HCT116 (cell line): ENCODE measurements around the gene FBN1. TPM values are rescaled to one million over a fixed set of nuclear protein-coding genes. Genes with fewer than 3 reads are reported as not detected.
A peak's percentile ranks its signal among the peaks of the same experiment; 100 is the strongest.

Experiments used
- ATAC-seq: fragments of 200-7000 bp; cut with Tn5 transposase; 2 replicates; pipeline ENCODE4 v1.9.1; 2020; ENCODE audit warnings: mild to moderate bottlenecking, moderate library complexity
- BruUV-seq: library from RNA; stranded (reverse); fragments of 400-500 nt; replicated peaks from 2 replicates; lab custom pipeline; 2021; lab: Mats Ljungman, UMichigan
- CTCF ChIA-PET: fragments of 300-600 bp; sonication (Branson Sonifier 250); formaldehyde crosslinking; loops from one replicate; lab custom pipeline; 2021; ENCODE audit warnings: antibody characterized with exemption; lab: Charles Lee
- POLR2A ChIA-PET: fragments of 300-600, 350-600 bp; sonication (Branson Sonifier 250); formaldehyde crosslinking; loops from one replicate; lab custom pipeline; 2021; ENCODE audit warnings: antibody characterized with exemption; lab: Charles Lee
- RAD21 ChIA-PET, 2 experiments: fragments of 300-600 bp; sonication (Branson Sonifier 250); formaldehyde crosslinking; loops; one replicate each; lab custom pipeline; 2023; ENCODE audit warnings: low total read pairs in 2 of 2; ENCODE audit not compliant: uncharacterized antibody in 2 of 2, unreplicated experiment in 2 of 2, low non-redundant PET in 1 of 2; lab: Charles Lee
- DNase-seq: peaks from one replicate; pipeline ENCODE4 v3.0.0-alpha.2; 2010; ENCODE audit warnings: low read depth, low spot score
- H2AFZ ChIP-seq: fragments of 200-600 bp; shearing (Covaris generic), sonication (generic); 2 replicates; pipeline ENCODE4 v1.6.1; 2017; ENCODE audit warnings: low read depth, mixed run types, mixed read lengths, antibody characterized with exemption, low read length; ENCODE audit not compliant: poor library complexity, severe bottlenecking
- H3K27ac ChIP-seq: 2 replicates; pipeline ENCODE4 v1.5.1; 2012; ENCODE audit warnings: low read depth, low read length
- H3K27me3 ChIP-seq: fragments of 200-600 bp; sonication (generic); 2 replicates; pipeline ENCODE4 v1.6.1; 2016; ENCODE audit warnings: mixed run types, low read length, mixed read lengths; ENCODE audit not compliant: insufficient read depth
- H3K36me3 ChIP-seq, 2 experiments: fragments of 200-500 bp in 1 of 2; fragments of 200-600 bp in 1 of 2; sonication (Bioruptor generic) in 1 of 2; sonication (generic) in 1 of 2; 2 replicates each; pipeline versions ENCODE4 v1.5.1 to v1.6.1; 2014 to 2016; ENCODE audit warnings: low read length in 2 of 2, inconsistent platforms in 1 of 2, mixed read lengths in 1 of 2, mixed run types in 1 of 2; ENCODE audit not compliant: insufficient read depth in 2 of 2, control insufficient read depth in 1 of 2
- H3K4me1 ChIP-seq, 2 experiments: fragments of 200-600 bp in 1 of 2; sonication (generic) in 1 of 2; 2 replicates each; pipeline versions ENCODE4 v1.5.1 to v1.6.1; 2012 to 2017; ENCODE audit warnings: low read length in 2 of 2, inconsistent platforms in 1 of 2, mild to moderate bottlenecking in 1 of 2, mixed read lengths in 1 of 2, mixed run types in 1 of 2, moderate library complexity in 1 of 2; ENCODE audit not compliant: insufficient read depth in 2 of 2, control insufficient read depth in 1 of 2
- H3K4me2 ChIP-seq: fragments of 200-600 bp; sonication (generic); 2 replicates; pipeline ENCODE4 v1.6.1; 2017; ENCODE audit warnings: mixed run types, low read length, mixed read lengths
- H3K4me3 ChIP-seq, 2 experiments: fragments of 200-600 bp in 1 of 2; sonication (generic) in 1 of 2; replicated peaks in 1 of 2; 2 replicates each; pipeline ENCODE4 v1.5.1; 2011 to 2016; ENCODE audit warnings: low read length in 2 of 2, control low read depth in 1 of 2, low read depth in 1 of 2, mild to moderate bottlenecking in 1 of 2, mixed read lengths in 1 of 2, mixed run types in 1 of 2
- H3K79me2 ChIP-seq: fragments of 200-600 bp; sonication (generic); 2 replicates; pipeline ENCODE4 v1.6.1; 2017; ENCODE audit warnings: mild to moderate bottlenecking, mixed run types, low read length, moderate library complexity, mixed read lengths; ENCODE audit not compliant: insufficient read depth
- H3K9ac ChIP-seq: fragments of 200-600 bp; sonication (generic); 2 replicates; pipeline ENCODE4 v1.6.1; 2016; ENCODE audit warnings: low read length, mixed read lengths
- H3K9me2 ChIP-seq: fragments of 200-600 bp; sonication (generic), shearing (Covaris generic); 2 replicates; pipeline ENCODE4 v1.6.1; 2017; ENCODE audit warnings: mixed run types, mild to moderate bottlenecking, moderate library complexity; ENCODE audit not compliant: insufficient read depth
- H3K9me3 ChIP-seq, 2 experiments: fragments of 200-500 bp in 1 of 2; fragments of 200-600 bp in 1 of 2; sonication (Bioruptor generic) in 1 of 2; sonication (generic) in 1 of 2; 2 replicates each; pipeline ENCODE4 v1.6.1; 2014 to 2017; ENCODE audit warnings: low read length in 2 of 2, mixed read lengths in 2 of 2, inconsistent platforms in 1 of 2, low read depth in 1 of 2, mild to moderate bottlenecking in 1 of 2, mixed run types in 1 of 2, moderate library complexity in 1 of 2; ENCODE audit not compliant: control insufficient read depth in 1 of 2, insufficient read depth in 1 of 2
- H4K20me1 ChIP-seq: fragments of 200-600 bp; sonication (generic), shearing (Covaris generic); 2 replicates; pipeline ENCODE4 v1.6.1; 2017; ENCODE audit warnings: mixed run types, mild to moderate bottlenecking, moderate library complexity; ENCODE audit not compliant: insufficient read depth
- CBX3 ChIP-seq: IDR thresholded peaks from 2 replicates; pipeline ENCODE4 v1.6.1; 2012; ENCODE audit warnings: low read depth
- CEBPB ChIP-seq: IDR thresholded peaks from 2 replicates; pipeline ENCODE4 v1.6.1; 2012; ENCODE audit warnings: low read depth
- EGR1 ChIP-seq: IDR thresholded peaks from 2 replicates; pipeline ENCODE4 v1.6.1; 2012; ENCODE audit warnings: low read depth
- ELF1 ChIP-seq: IDR thresholded peaks from 2 replicates; pipeline ENCODE4 v1.6.1; 2012; ENCODE audit warnings: low read depth, borderline replicate concordance
- EZH2 ChIP-seq: fragments of 200-600 bp; sonication (generic); IDR thresholded peaks from 2 replicates; pipeline ENCODE4 v1.6.1; 2017; ENCODE audit warnings: antibody characterized with exemption, mixed run types
- EZH2phosphoT487 ChIP-seq: fragments of 200-600 bp; IDR thresholded peaks from 2 replicates; pipeline ENCODE4 v1.6.1; 2018; ENCODE audit warnings: antibody characterized with exemption, borderline replicate concordance
- FOSL1 ChIP-seq: IDR thresholded peaks from 2 replicates; pipeline ENCODE4 v1.6.1; 2012; ENCODE audit warnings: low read depth
- JUND ChIP-seq: IDR thresholded peaks from 2 replicates; pipeline ENCODE4 v1.6.1; 2012
- POLR2A ChIP-seq: IDR thresholded peaks from 2 replicates; pipeline ENCODE4 v1.7.0; 2011; ENCODE audit warnings: borderline replicate concordance; ENCODE audit not compliant: insufficient read depth, insufficient read length; ENCODE audit errors: extremely low read depth
- POLR2AphosphoS5 ChIP-seq: IDR thresholded peaks from 2 replicates; pipeline ENCODE4 v1.6.1; 2011; ENCODE audit warnings: mild to moderate bottlenecking, low read depth, low read length, moderate library complexity
- SIN3A ChIP-seq: IDR thresholded peaks from 2 replicates; pipeline ENCODE4 v1.6.1; 2012; ENCODE audit warnings: low read depth
- SP1 ChIP-seq: IDR thresholded peaks from 2 replicates; pipeline ENCODE4 v1.6.1; 2012; ENCODE audit warnings: low read depth
- SRF ChIP-seq: IDR thresholded peaks from 2 replicates; pipeline ENCODE4 v1.6.1; 2012; ENCODE audit warnings: low read depth
- TCF7L2 ChIP-seq: IDR thresholded peaks from 2 replicates; pipeline ENCODE4 v1.7.0; 2011; ENCODE audit warnings: borderline replicate concordance, inconsistent platforms; ENCODE audit not compliant: insufficient read depth, insufficient read length; ENCODE audit errors: extremely low read depth
- YY1 ChIP-seq: IDR thresholded peaks from 2 replicates; pipeline ENCODE4 v1.6.1; 2011; ENCODE audit warnings: low read length, low read depth, moderate library complexity, mild to moderate bottlenecking; ENCODE audit not compliant: insufficient replicate concordance; ENCODE audit errors: extremely low read depth
- ZFX ChIP-seq: fragments of 450-650 bp; IDR thresholded peaks from 2 replicates; pipeline ENCODE4 v1.6.1; 2017
- intact Hi-C: fragments of 100-400 bp; cut with micrococcal nuclease; formaldehyde crosslinking; loops from 2 replicates; pipeline ENCODE4 v1.10.0; 2022
- total RNA-seq: library from RNA; stranded (reverse); gene quantifications from one replicate; pipeline ENCODE4 v1.2.1, GENCODE V29; 2021; ENCODE audit not compliant: unreplicated experiment
- TF ChIP-seq, protein P1 (sequence below): IDR thresholded peaks from 2 replicates; pipeline ENCODE4 v1.6.1; 2012
- TF ChIP-seq, protein P2 (sequence below): IDR thresholded peaks from 2 replicates; pipeline ENCODE4 v1.6.1; 2011; ENCODE audit warnings: mild to moderate bottlenecking, low read length, moderate library complexity; ENCODE audit not compliant: insufficient replicate concordance; ENCODE audit errors: extremely low read depth
- TF ChIP-seq, protein P3 (sequence below): IDR thresholded peaks from 2 replicates; pipeline ENCODE4 v1.6.1; 2012

FBN1 gene
- total RNA-seq, 1 experiment from 2014 or later, result 1.7 TPM

DNA sequence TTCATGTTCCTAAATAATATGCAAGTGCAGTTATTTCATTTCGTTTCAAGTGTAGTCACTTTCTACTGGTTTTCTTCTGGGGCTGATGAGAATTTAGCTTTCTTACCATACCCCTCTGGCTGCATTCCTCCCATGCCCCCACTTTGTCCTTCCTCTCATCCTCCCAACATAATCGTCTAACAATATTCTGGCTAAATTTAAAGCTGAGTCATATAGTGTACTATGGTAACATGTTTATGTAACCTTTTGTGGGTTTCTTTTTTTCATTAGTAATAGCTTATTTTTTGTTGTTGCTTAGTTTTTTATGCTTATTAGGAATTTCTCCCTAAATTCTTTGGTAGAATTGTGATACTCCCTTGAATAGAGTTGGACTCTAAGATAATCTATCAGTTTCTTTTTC, 283.8 kb downstream of the FBN1 start:
- no peak for DNase-seq

DNA sequence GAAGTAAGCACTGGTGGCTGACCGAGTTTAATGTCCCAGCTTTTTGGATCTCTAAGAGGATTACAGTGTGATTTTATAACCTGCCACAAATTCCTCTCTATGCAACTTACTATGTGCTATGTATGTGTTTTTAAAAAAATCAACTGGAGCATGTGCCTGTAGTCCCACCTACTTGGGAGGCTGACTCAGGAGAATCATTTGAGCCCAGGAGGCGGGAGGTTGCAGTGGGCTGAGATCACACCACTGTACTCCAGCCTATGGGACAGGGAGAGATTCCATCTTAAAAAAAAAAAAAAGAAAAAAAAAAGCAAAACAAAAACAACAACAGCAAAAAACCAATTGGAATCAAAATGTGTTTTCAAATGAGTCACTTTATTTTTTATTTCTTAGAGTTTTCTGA, 284.7 kb downstream of the FBN1 start:
- no peak overlapping the region for H3K4me3 ChIP-seq
- H2AFZ ChIP-seq, result no peak overlapping the region
- H4K20me1 ChIP-seq, result no peaks in the 10 kb centered on the region
- ChIA-PET CTCF (interaction anchor here (3.3 kb wide), 1 partner anchor 1785 kb away, joined by 13 read pairs; no protein-coding TSS in a partner anchor), RAD21 (no interaction called here), POLR2A (no interaction called here)
- H3K79me2 ChIP-seq, result no peaks in the 10 kb centered on the region
- intact Hi-C loops, result no loop called here
- no TSS peak for BruUV-seq
- H3K9me3 ChIP-seq, result no peaks in the 10 kb centered on the region
- H3K9ac ChIP-seq, result no peak overlapping the region
- H3K4me1 ChIP-seq, result peaks cover 0 to 4% of the 10 kb centered on the region in 2 experiments; a peak in 3 of 4 replicates
- H3K9me2 ChIP-seq, result no peaks in the 10 kb centered on the region
- H3K4me2 ChIP-seq, result no peak overlapping the region
- H3K27me3 ChIP-seq, result no peaks in the 10 kb centered on the region
- H3K36me3 ChIP-seq, result no peaks in the 10 kb centered on the region
- peak; percentile 84 for ATAC-seq
- H3K27ac ChIP-seq, result no peak overlapping the region
- peak; percentile 10 for DNase-seq
- TF ChIP-seq ELF1 (no peak), CBX3 (no peak), SRF (no peak), EGR1 (no peak), POLR2A (no peak), SP1 (no peak), POLR2AphosphoS5 (no peak), JUND (no peak), YY1 (no peak), TCF7L2 (no peak), EZH2phosphoT487 (no peak), SIN3A (no peak)
- TF ChIP-seq, protein P1, sequence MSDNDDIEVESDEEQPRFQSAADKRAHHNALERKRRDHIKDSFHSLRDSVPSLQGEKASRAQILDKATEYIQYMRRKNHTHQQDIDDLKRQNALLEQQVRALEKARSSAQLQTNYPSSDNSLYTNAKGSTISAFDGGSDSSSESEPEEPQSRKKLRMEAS, result no peak

More for the DNA sequence above, 283.8 kb downstream of the FBN1 start:
- Histone ChIP-seq H3K4me1 (peaks cover 0 to 4% of the 10 kb centered on the region in 2 experiments; a peak in 3 of 4 replicates), H3K9ac (no peak overlapping the region), H3K79me2 (no peaks in the 10 kb centered on the region), H2AFZ (no peak overlapping the region), H3K9me3 (no peaks in the 10 kb centered on the region), H3K27me3 (no peaks in the 10 kb centered on the region), H4K20me1 (no peaks in the 10 kb centered on the region), H3K27ac (no peak overlapping the region), H3K36me3 (no peaks in the 10 kb centered on the region), H3K4me3 (no peak overlapping the region), H3K4me2 (no peak overlapping the region), H3K9me2 (no peaks in the 10 kb centered on the region)
- ATAC-seq, result no peak
- POLR2A ChIA-PET, result no interaction called here
- no peak for TF ChIP-seq EZH2
- TF ChIP-seq SP1, result no peak
- TF ChIP-seq FOSL1, result no peak
- TF ChIP-seq, protein P2, sequence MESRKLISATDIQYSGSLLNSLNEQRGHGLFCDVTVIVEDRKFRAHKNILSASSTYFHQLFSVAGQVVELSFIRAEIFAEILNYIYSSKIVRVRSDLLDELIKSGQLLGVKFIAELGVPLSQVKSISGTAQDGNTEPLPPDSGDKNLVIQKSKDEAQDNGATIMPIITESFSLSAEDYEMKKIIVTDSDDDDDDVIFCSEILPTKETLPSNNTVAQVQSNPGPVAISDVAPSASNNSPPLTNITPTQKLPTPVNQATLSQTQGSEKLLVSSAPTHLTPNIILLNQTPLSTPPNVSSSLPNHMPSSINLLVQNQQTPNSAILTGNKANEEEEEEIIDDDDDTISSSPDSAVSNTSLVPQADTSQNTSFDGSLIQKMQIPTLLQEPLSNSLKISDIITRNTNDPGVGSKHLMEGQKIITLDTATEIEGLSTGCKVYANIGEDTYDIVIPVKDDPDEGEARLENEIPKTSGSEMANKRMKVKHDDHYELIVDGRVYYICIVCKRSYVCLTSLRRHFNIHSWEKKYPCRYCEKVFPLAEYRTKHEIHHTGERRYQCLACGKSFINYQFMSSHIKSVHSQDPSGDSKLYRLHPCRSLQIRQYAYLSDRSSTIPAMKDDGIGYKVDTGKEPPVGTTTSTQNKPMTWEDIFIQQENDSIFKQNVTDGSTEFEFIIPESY, result no peak
- no peak for TF ChIP-seq CEBPB
- TF ChIP-seq ZFX, result no peak
- no peak for TF ChIP-seq SRF
- TF ChIP-seq POLR2AphosphoS5, result no peak
- TF ChIP-seq, protein P3, sequence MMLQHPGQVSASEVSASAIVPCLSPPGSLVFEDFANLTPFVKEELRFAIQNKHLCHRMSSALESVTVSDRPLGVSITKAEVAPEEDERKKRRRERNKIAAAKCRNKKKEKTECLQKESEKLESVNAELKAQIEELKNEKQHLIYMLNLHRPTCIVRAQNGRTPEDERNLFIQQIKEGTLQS, result no peak
- intact Hi-C loops, result no loop called here
- no TSS peak for BruUV-seq
- RAD21 ChIA-PET, result interaction anchor here in 1 of 2 experiments (0.6 kb wide), 1 partner anchor 10 kb away, joined by 3 read pairs; no protein-coding TSS in a partner anchor
- CTCF ChIA-PET, result interaction anchor here (1.2 to 1.3 kb wide), 2 partner anchors 9 to 449 kb away, joined by 3 to 6 read pairs; partner anchors contain the start of gene CEP152
